ENCODE data around the gene CHGA. TPM values are rescaled to one million over a fixed set of nuclear protein-coding genes. Genes with fewer than 3 reads are reported as not detected.

The CHGA gene
- total RNA-seq, 1 experiment from 2014 or later, result not detected

- no peak overlapping the region for H3K4me2 ChIP-seq (ENCODE audit: low read length)
- ChIA-PET RAD21 (ENCODE audit: low non-redundant PET in 1 of 2, low total read pairs in 2 of 2, uncharacterized antibody in 2 of 2, unreplicated experiment in 2 of 2) (no interaction called here), POLR2A (no interaction called here), CTCF (no interaction called here)
- H3K27me3 ChIP-seq (ENCODE audit: insufficient read depth, low read length), result no peaks in the 10 kb centered on the region
- H3K9me3 ChIP-seq (ENCODE audit: control insufficient read depth in 1 of 2, insufficient read depth in 1 of 2, low read depth in 1 of 2, low read length in 2 of 2), result peaks cover 3 to 10% of the 10 kb centered on the region in 2 experiments; a peak in 2 of 4 replicates
- no peak overlapping the region for H3K27ac ChIP-seq (ENCODE audit: low read depth, low read length)
- DNase-seq (ENCODE audit: low read depth, low spot score) (no peak), ATAC-seq (no peak)
- H3K9ac ChIP-seq (ENCODE audit: low read length), result no peak overlapping the region
- no peaks in the 10 kb centered on the region for H3K9me2 ChIP-seq (ENCODE audit: insufficient read depth)
- H3K4me1 ChIP-seq (ENCODE audit: control insufficient read depth in 1 of 2, insufficient read depth in 2 of 2, low read length in 2 of 2), result peaks cover 0 to 14% of the 10 kb centered on the region in 2 experiments; a peak in 2 of 4 replicates
- H3K4me3 ChIP-seq (replicated peaks in 1 of 2; ENCODE audit: low read depth in 1 of 2, low read length in 2 of 2), result no peak overlapping the region
- no TSS peak for BruUV-seq (replicated peaks)
- no peaks in the 10 kb centered on the region for H3K36me3 ChIP-seq (ENCODE audit: control insufficient read depth in 1 of 2, insufficient read depth in 2 of 2, low read length in 2 of 2)
- no peaks in the 10 kb centered on the region for H3K79me2 ChIP-seq (ENCODE audit: insufficient read depth, low read length)
- intact Hi-C loops (cut with micrococcal nuclease), result no loop called here
- no peaks in the 10 kb centered on the region for H4K20me1 ChIP-seq (ENCODE audit: insufficient read depth)
- H2AFZ ChIP-seq (ENCODE audit: low read depth, low read length, poor library complexity, severe bottlenecking), result no peak overlapping the region
- TF ChIP-seq TCF7L2 (IDR thresholded peaks at IDR 0.05; ENCODE audit: borderline replicate concordance, extremely low read depth, insufficient read depth, insufficient read length), result no peak
Observed at GRCh38 chr14:92895352-92895878, 27.5 kb upstream of the CHGA start.

- Histone ChIP-seq H3K9ac (ENCODE audit: low read length) (no peak overlapping the region), H3K4me1 (ENCODE audit: control insufficient read depth in 1 of 2, insufficient read depth in 2 of 2, low read length in 2 of 2) (peaks cover 0 to 18% of the 10 kb centered on the region in 2 experiments; a peak in 2 of 4 replicates), H3K79me2 (ENCODE audit: insufficient read depth, low read length) (no peaks in the 10 kb centered on the region), H3K27me3 (ENCODE audit: insufficient read depth, low read length) (peaks cover 9% of the 10 kb centered on the region; the same call in 1 of the 2 replicates), H3K4me3 (replicated peaks in 1 of 2; ENCODE audit: low read depth in 1 of 2, low read length in 2 of 2) (no peak overlapping the region), H4K20me1 (ENCODE audit: insufficient read depth) (no peaks in the 10 kb centered on the region), H3K27ac (ENCODE audit: low read depth, low read length) (no peak overlapping the region), H3K36me3 (ENCODE audit: control insufficient read depth in 1 of 2, insufficient read depth in 2 of 2, low read length in 2 of 2) (no peaks in the 10 kb centered on the region), H3K4me2 (ENCODE audit: low read length) (peak overlapping the region; percentile 47; the same call in 1 of the 2 replicates), H2AFZ (ENCODE audit: low read depth, low read length, poor library complexity, severe bottlenecking) (no peak overlapping the region), H3K9me3 (ENCODE audit: control insufficient read depth in 1 of 2, insufficient read depth in 1 of 2, low read depth in 1 of 2, low read length in 2 of 2) (peaks cover 0 to 4% of the 10 kb centered on the region in 2 experiments; a peak in 2 of 4 replicates), H3K9me2 (ENCODE audit: insufficient read depth) (no peaks in the 10 kb centered on the region)
- ChIA-PET RAD21 (ENCODE audit: low non-redundant PET in 1 of 2, low total read pairs in 2 of 2, uncharacterized antibody in 2 of 2, unreplicated experiment in 2 of 2) (no interaction called here), POLR2A (no interaction called here), CTCF (no interaction called here)
- DNase-seq (ENCODE audit: low read depth, low spot score) (no peak), ATAC-seq (no peak)
- BruUV-seq (replicated peaks), result no TSS peak
- intact Hi-C loops (cut with micrococcal nuclease), result no loop called here
- TF ChIP-seq EZH2phosphoT487 (IDR thresholded peaks at IDR 0.05; ENCODE audit: borderline replicate concordance) (no peak), CBX3 (IDR thresholded peaks at IDR 0.05; ENCODE audit: low read depth) (no peak), ZFX (IDR thresholded peaks at IDR 0.05) (no peak), EGR1 (IDR thresholded peaks at IDR 0.05; ENCODE audit: low read depth) (no peak), ZNF274 (IDR thresholded peaks at IDR 0.05; ENCODE audit: low read depth, low read length) (no peak), YY1 (IDR thresholded peaks at IDR 0.05; ENCODE audit: extremely low read depth, insufficient replicate concordance, low read depth, low read length) (no peak), POLR2A (IDR thresholded peaks at IDR 0.05; ENCODE audit: borderline replicate concordance, extremely low read depth, insufficient read depth, insufficient read length) (no peak), ZBTB33 (IDR thresholded peaks at IDR 0.05; ENCODE audit: extremely low read depth, insufficient replicate concordance, low read length) (no peak)
Observed at GRCh38 chr14:92897922-92898565, 24.9 kb upstream of the CHGA start.

Data from HCT116 (cell line).